Measurements from ENCODE around the gene FTCD. TPM values are rescaled to one million over a fixed set of nuclear protein-coding genes. Genes with fewer than 3 reads are reported as not detected.
A peak's percentile ranks its signal among the peaks of the same experiment; 100 is the strongest.

The FTCD gene
- total and polyA plus RNA-seq, 8 donors = 0.25 to 6.7 (median 1.3) TPM; not detected in 3

DNA sequence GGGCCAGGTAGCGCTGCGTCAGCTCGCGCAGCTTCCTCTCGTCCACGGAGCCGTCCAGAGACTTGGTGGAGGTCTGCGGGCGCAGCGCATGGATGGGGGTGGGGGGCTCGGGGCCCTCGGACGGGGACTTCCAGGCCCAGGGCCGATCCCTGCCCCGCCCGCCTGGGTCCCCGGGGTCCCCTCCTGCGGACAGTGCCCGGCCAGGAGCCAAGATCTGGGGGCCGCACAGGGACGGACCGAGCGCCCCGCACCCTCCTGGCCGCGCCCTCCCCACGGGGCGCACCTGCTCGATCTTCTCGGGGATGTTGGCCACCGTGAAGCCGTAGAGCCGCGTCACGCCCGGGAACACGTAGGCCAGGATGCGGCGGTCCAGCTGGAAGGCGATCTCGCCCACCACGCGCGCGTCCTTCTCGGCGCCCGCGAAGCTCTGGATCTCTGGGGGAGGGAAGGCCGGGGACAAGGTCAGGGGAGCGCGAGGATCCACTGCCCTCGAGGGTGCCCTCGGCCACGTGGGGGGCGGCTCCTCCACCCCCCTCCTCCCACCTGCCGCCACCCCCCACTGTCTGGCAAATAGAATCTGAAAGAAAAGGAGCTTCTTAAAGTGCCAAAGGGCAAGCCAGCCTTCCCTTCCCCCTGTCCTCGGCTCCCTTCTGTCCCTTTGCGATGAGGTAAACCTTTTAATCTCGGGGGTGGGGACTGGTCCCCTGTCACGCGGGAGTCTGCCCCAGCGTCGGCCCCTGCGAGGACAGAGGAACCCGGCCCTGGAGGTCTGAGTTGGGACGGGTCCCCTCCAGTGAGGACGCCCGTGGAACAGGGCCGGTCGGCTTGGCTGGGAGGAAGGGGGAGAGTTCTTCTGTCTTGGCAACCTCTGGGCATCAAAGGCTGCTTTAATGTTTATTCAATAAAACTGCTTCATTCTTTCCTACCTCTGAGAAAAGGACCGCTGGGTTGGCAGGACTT, 6.5 kb upstream of the FTCD start:
- intact Hi-C loops (cut with DNase I; ENCODE audit: low total_unique reads) = no loop called here
- Histone ChIP-seq H3K4me1 (peaks cover 0 to 11% (median 0%) of the 10 kb centered on the region in 4 donors), H3K4me3 (no peak overlapping the region), H3K27ac (no peak overlapping the region), H3K27me3 (peaks cover 0 to 30% (median 11%) of the 10 kb centered on the region in 3 donors), H3K9me3 (no peaks in the 10 kb centered on the region), H3K36me3 (peaks cover 0 to 17% (median 3%) of the 10 kb centered on the region in 4 donors)
- DNase-seq = no peak
- TF ChIP-seq EP300 (IDR thresholded peaks at IDR 0.05) (no peak), CTCF (IDR thresholded peaks at IDR 0.05) (no peak), POLR2A (IDR thresholded peaks at IDR 0.05) (no peak), POLR2AphosphoS5 (IDR thresholded peaks at IDR 0.05) (no peak)
- 74 to 93% (median 90%) methylated on average over 66 to 72 of the region's 72 CpGs for WGBS, 5 donors

DNA sequence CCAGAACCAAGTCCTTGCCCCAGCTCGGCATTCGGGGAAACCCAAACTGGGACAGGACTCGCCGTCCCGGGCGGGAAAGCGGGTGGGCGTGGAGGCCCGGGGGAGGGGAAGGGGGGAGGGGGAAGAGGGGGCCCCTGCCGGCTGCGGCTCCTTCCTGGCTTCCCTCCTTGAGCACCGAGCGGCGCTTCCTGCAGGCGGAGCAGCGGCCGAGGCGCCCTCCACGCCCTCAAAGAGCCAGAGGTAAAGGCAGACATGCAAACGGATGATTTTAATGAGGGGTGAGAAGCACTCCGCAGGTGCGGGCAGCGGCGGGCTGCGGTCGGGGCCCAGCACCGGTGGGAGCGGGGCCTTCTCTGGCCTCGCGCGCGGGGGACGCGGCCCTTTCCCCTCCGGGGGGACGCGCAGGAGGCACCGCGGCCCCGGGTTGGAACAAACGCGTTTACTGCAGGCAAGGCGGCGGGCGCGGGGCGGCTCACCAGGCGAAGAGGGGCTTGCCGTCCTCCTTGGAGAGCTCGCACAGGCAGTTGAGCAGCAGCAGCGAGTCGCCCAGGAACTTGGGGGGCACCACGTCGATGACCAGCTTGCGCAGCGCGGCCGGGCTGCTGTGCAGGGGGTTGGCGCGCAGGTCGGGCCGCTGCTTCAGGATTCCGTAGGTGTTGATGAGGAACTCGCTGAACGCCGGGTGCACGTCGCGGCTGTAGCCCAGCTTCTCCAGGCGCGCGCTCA, 5.7 kb upstream of the FTCD start:
- Histone ChIP-seq H3K36me3 (peaks cover 0 to 17% (median 3%) of the 10 kb centered on the region in 4 donors), H3K27ac (no peak overlapping the region), H3K27me3 (peaks cover 0 to 30% (median 11%) of the 10 kb centered on the region in 3 donors), H3K9me3 (no peaks in the 10 kb centered on the region), H3K4me3 (no peak overlapping the region), H3K4me1 (peaks cover 0 to 11% (median 0%) of the 10 kb centered on the region in 4 donors)
- 68 to 97% (median 91%) methylated on average over 45 to 71 of the region's 72 CpGs for WGBS, 5 donors
- intact Hi-C loops (cut with DNase I; ENCODE audit: low total_unique reads) = no loop called here
- peak; percentile 12 to 21 for DNase-seq
- TF ChIP-seq EP300 (IDR thresholded peaks at IDR 0.05) (no peak), POLR2A (IDR thresholded peaks at IDR 0.05) (no peak), POLR2AphosphoS5 (IDR thresholded peaks at IDR 0.05) (no peak), CTCF (IDR thresholded peaks at IDR 0.05) (no peak)

GRCh38 chr21:46160657-46160906, 5.2 kb upstream of the FTCD start:
- 89 to 98% (median 95%) methylated on average over 12 to 22 of the region's 22 CpGs for WGBS, 5 donors
- TF ChIP-seq CTCF (IDR thresholded peaks at IDR 0.05) = no peak
- no peak for TF ChIP-seq EP300 (IDR thresholded peaks at IDR 0.05)
- no peak for TF ChIP-seq POLR2AphosphoS5 (IDR thresholded peaks at IDR 0.05)
- no peak for TF ChIP-seq POLR2A (IDR thresholded peaks at IDR 0.05)
- Histone ChIP-seq H3K4me3 (no peak overlapping the region), H3K27ac (no peak overlapping the region), H3K9me3 (no peaks in the 10 kb centered on the region), H3K27me3 (peaks cover 0 to 30% (median 11%) of the 10 kb centered on the region in 3 donors), H3K4me1 (peaks cover 0 to 11% (median 0%) of the 10 kb centered on the region in 4 donors), H3K36me3 (peaks cover 0 to 17% (median 3%) of the 10 kb centered on the region in 4 donors)
- intact Hi-C loops (cut with DNase I; ENCODE audit: low total_unique reads) = no loop called here
- no peak for DNase-seq

GRCh38 chr21:46159841-46160656, 4.7 kb upstream of the FTCD start:
- H3K9me3 ChIP-seq = no peaks in the 10 kb centered on the region
- intact Hi-C loops (cut with DNase I; ENCODE audit: low total_unique reads) = no loop called here
- peaks cover 0 to 17% (median 3%) of the 10 kb centered on the region in 4 donors for H3K36me3 ChIP-seq
- no peak overlapping the region for H3K27ac ChIP-seq
- DNase-seq = peak in 1 of 2 donors; percentile 14
- peaks cover 0 to 30% (median 11%) of the 10 kb centered on the region in 3 donors for H3K27me3 ChIP-seq
- no peak for TF ChIP-seq EP300 (IDR thresholded peaks at IDR 0.05)
- TF ChIP-seq CTCF (IDR thresholded peaks at IDR 0.05) = no peak
- TF ChIP-seq POLR2A (IDR thresholded peaks at IDR 0.05) = no peak
- no peak for TF ChIP-seq POLR2AphosphoS5 (IDR thresholded peaks at IDR 0.05)
- peaks cover 0 to 11% (median 0%) of the 10 kb centered on the region in 4 donors for H3K4me1 ChIP-seq
- H3K4me3 ChIP-seq = no peak overlapping the region
- 91 to 97% (median 95%) methylated on average over 20 to 32 of the region's 32 CpGs for WGBS, 5 donors
